ENCODE results near the gene HEG1.

HEG1 gene

GRCh38 chr3:125059488-125060245 lies 3.9 kb upstream of the HEG1 start:
- no peaks in the 10 kb centered on the region for H3K36me3 Mint-ChIP-seq (ENCODE audit: low read depth)
- H3K27ac Mint-ChIP-seq = no peak overlapping the region
- H3K4me1 Mint-ChIP-seq = peaks cover 26% of the 10 kb centered on the region

GRCh38 chr3:125058959-125059358 lies 3.2 kb upstream of the HEG1 start:
- H3K27me3 Mint-ChIP-seq (ENCODE audit: low read depth) = peaks cover 11% of the 10 kb centered on the region
- H3K4me1 Mint-ChIP-seq = peaks cover 33% of the 10 kb centered on the region
- no peaks in the 10 kb centered on the region for H3K36me3 Mint-ChIP-seq (ENCODE audit: low read depth)
- H3K4me3 Mint-ChIP-seq = no peak overlapping the region
- no peak for TF ChIP-seq CTCF (IDR thresholded peaks at IDR 0.05; ENCODE audit: unreplicated experiment in 3 of 3)
- no peak overlapping the region for H3K27ac Mint-ChIP-seq
- no peaks in the 10 kb centered on the region for H3K9me3 Mint-ChIP-seq

More at GRCh38 chr3:125059488-125060245, 3.9 kb upstream of the HEG1 start:
- TF ChIP-seq CTCF (IDR thresholded peaks at IDR 0.05; ENCODE audit: unreplicated experiment in 3 of 3) = no peak
- peak overlapping the region in 1 of 3 experiments; percentile 53 for H3K4me3 Mint-ChIP-seq
- peaks cover 4% of the 10 kb centered on the region for H3K9me3 Mint-ChIP-seq
- peaks cover 11% of the 10 kb centered on the region for H3K27me3 Mint-ChIP-seq (ENCODE audit: low read depth)

- Mint-ChIP-seq H3K4me3 (no peak overlapping the region), H3K36me3 (ENCODE audit: low read depth) (no peaks in the 10 kb centered on the region), H3K27ac (no peak overlapping the region)
Measured at GRCh38 chr3:125058529-125058928, 2.7 kb upstream of the HEG1 start.

GRCh38 chr3:125057186-125057850 lies 1.5 kb upstream of the HEG1 start:
- Mint-ChIP-seq H3K27me3 (ENCODE audit: low read depth) (peaks cover 15% of the 10 kb centered on the region), H3K4me1 (peaks cover 44% of the 10 kb centered on the region), H3K4me3 (peak overlapping the region; percentile 76 to 85 (median 81)), H3K36me3 (ENCODE audit: low read depth) (no peaks in the 10 kb centered on the region), H3K27ac (no peak overlapping the region), H3K9me3 (no peaks in the 10 kb centered on the region)
- TF ChIP-seq CTCF (IDR thresholded peaks at IDR 0.05; ENCODE audit: unreplicated experiment in 3 of 3) = no peak

More at GRCh38 chr3:125058529-125058928, 2.7 kb upstream of the HEG1 start:
- Mint-ChIP-seq H3K9me3 (no peaks in the 10 kb centered on the region), H3K27me3 (ENCODE audit: low read depth) (peaks cover 14% of the 10 kb centered on the region), H3K4me1 (peaks cover 33% of the 10 kb centered on the region)
- no peak for TF ChIP-seq CTCF (IDR thresholded peaks at IDR 0.05; ENCODE audit: unreplicated experiment in 3 of 3)

GRCh38 chr3:125055331-125055912 lies 375 bp downstream of the HEG1 start:
- Mint-ChIP-seq H3K4me1 (peaks cover 44% of the 10 kb centered on the region), H3K27ac (peak overlapping the region; percentile 65 to 87 (median 87)), H3K9me3 (no peaks in the 10 kb centered on the region), H3K4me3 (peak overlapping the region; percentile 85 to 95 (median 88)), H3K36me3 (ENCODE audit: low read depth) (no peaks in the 10 kb centered on the region), H3K27me3 (ENCODE audit: low read depth) (peaks cover 15% of the 10 kb centered on the region)
- no peak for TF ChIP-seq CTCF (IDR thresholded peaks at IDR 0.05; ENCODE audit: unreplicated experiment in 3 of 3)
